H1 (cell line): Measurements from ENCODE around the gene CDK19.

Experiments
- BCL11A ChIP-seq, 2 experiments: IDR thresholded peaks; one replicate each; pipeline ENCODE4 v1.6.1; 2011; ENCODE audit warnings: low read depth in 2 of 2, low read length in 2 of 2, mild to moderate bottlenecking in 2 of 2
- CTCF ChIP-seq, 3 experiments: IDR thresholded peaks; 1 replicate in 2 of 3; 2 replicates in 1 of 3; pipeline versions ENCODE4 v1.5.1 to v1.6.1; 2011; ENCODE audit warnings: low read length in 3 of 3, mild to moderate bottlenecking in 3 of 3, inconsistent platforms in 2 of 3, low read depth in 1 of 3, moderate library complexity in 1 of 3; ENCODE audit not compliant: insufficient read depth in 1 of 3; ENCODE audit errors: control extremely low read depth in 1 of 3
- EZH2 ChIP-seq: fragments of 200-600 bp; sonication (generic); IDR thresholded peaks from 2 replicates; pipeline ENCODE4 v1.7.1; 2012; ENCODE audit warnings: low read depth, mild to moderate bottlenecking, moderate library complexity, low read length, inconsistent platforms; ENCODE audit not compliant: severe bottlenecking
- POLR2A ChIP-seq, 2 experiments: IDR thresholded peaks; 1 replicate in 1 of 2; 2 replicates in 1 of 2; pipeline ENCODE4 v1.6.1; 2011; ENCODE audit warnings: low read depth in 2 of 2, low read length in 2 of 2, mild to moderate bottlenecking in 2 of 2; ENCODE audit errors: control extremely low read depth in 1 of 2
- POLR2AphosphoS5 ChIP-seq: IDR thresholded peaks from 2 replicates; pipeline ENCODE4 v1.6.1; 2011; ENCODE audit warnings: low read depth, low read length
- RNF2 ChIP-seq: fragments of 200-900, 300-1000 bp; sonication (generic); IDR thresholded peaks from 2 replicates; pipeline ENCODE4 v1.7.1; 2016; ENCODE audit warnings: borderline replicate concordance, low read depth, mild to moderate bottlenecking, antibody characterized with exemption, low read length; ENCODE audit not compliant: poor library complexity, severe bottlenecking; ENCODE audit errors: missing control alignments
- TEAD4 ChIP-seq: IDR thresholded peaks from 2 replicates; pipeline ENCODE4 v1.6.1; 2012; ENCODE audit warnings: low read depth, low read length, inconsistent platforms, mixed read lengths
- TF ChIP-seq, protein P1 (sequence below): IDR thresholded peaks from 2 replicates; pipeline ENCODE4 v1.6.1; 2011; ENCODE audit warnings: low read length, improper control_type of control experiment

- TF ChIP-seq RNF2 (no peak), CTCF (IDR thresholded peaks at IDR 0.05; ENCODE audit: control extremely low read depth in 1 of 3, insufficient read depth in 1 of 3, low read depth in 1 of 3, low read length in 3 of 3) (no peak), POLR2AphosphoS5 (no peak), BCL11A (IDR thresholded peaks at IDR 0.05; ENCODE audit: low read depth in 2 of 2, low read length in 2 of 2) (no peak), TEAD4 (no peak), POLR2A (IDR thresholded peaks at IDR 0.05; ENCODE audit: control extremely low read depth in 1 of 2, low read depth in 2 of 2, low read length in 2 of 2) (no peak), EZH2 (no peak)
- TF ChIP-seq, protein P1, sequence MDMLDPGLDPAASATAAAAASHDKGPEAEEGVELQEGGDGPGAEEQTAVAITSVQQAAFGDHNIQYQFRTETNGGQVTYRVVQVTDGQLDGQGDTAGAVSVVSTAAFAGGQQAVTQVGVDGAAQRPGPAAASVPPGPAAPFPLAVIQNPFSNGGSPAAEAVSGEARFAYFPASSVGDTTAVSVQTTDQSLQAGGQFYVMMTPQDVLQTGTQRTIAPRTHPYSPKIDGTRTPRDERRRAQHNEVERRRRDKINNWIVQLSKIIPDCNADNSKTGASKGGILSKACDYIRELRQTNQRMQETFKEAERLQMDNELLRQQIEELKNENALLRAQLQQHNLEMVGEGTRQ = no peak
These were observed 155.1 kb downstream of the CDK19 start for GRCh38 chr6:110660066-110660655.
